CD4-positive, alpha-beta memory T cell (primary cell): Measurements from ENCODE around the gene TCEANC. TPM values are rescaled to one million over a fixed set of nuclear protein-coding genes. Genes with fewer than 3 reads are reported as not detected.

Experiments
- CTCF ChIA-PET: fragments of 350-600 bp; sonication (Branson Sonifier 250); formaldehyde crosslinking; loops from one replicate; lab custom pipeline; 2021; ENCODE audit warnings: inconsistent platforms; ENCODE audit not compliant: partially characterized antibody; lab: Charles Lee
- POLR2A ChIA-PET: fragments of 350-600 bp; sonication (Branson Sonifier 250); formaldehyde crosslinking; loops from one replicate; lab custom pipeline; 2021; ENCODE audit not compliant: partially characterized antibody; lab: Charles Lee
- DNase-seq, 5 donors: peaks; one replicate each; pipeline versions ENCODE4 v3.0.0 to v3.0.0-alpha.2; 2020 to 2022; ENCODE audit warnings: mixed read lengths in 1 of 5
- H3K27ac ChIP-seq: one replicate; pipeline ENCODE4 v1.7.0; 2013; ENCODE audit warnings: low read depth, low read length
- H3K27me3 ChIP-seq: 2 replicates; pipeline ENCODE4 v1.7.0; 2013; ENCODE audit warnings: mild to moderate bottlenecking, low read length, moderate library complexity; ENCODE audit not compliant: insufficient read depth
- H3K36me3 ChIP-seq: 2 replicates; pipeline ENCODE4 v1.7.0; 2013; ENCODE audit warnings: mild to moderate bottlenecking, low read length, moderate library complexity; ENCODE audit not compliant: insufficient read depth
- H3K4me1 ChIP-seq: 2 replicates; pipeline ENCODE4 v1.7.0; 2013; ENCODE audit warnings: mild to moderate bottlenecking, low read length, moderate library complexity; ENCODE audit not compliant: insufficient read depth
- H3K4me3 ChIP-seq, 2 donors: one replicate each; pipeline ENCODE4 v1.7.0; 2013; ENCODE audit warnings: low read length in 2 of 2, mild to moderate bottlenecking in 1 of 2
- H3K9me3 ChIP-seq, 2 donors: one replicate each; pipeline ENCODE4 v1.7.0; 2013; ENCODE audit warnings: low read length in 2 of 2, control low read depth in 1 of 2; ENCODE audit not compliant: control insufficient read depth in 1 of 2
- H3K27ac Mint-ChIP-seq, 7 donors: one replicate each; pipeline ENCODE4 v1.8.0; 2020 to 2021; ENCODE audit warnings: mixed read lengths in 7 of 7, mild to moderate bottlenecking in 6 of 7, inconsistent platforms in 3 of 7, moderate library complexity in 3 of 7
- H3K27me3 Mint-ChIP-seq, 2 donors: one replicate each; pipeline ENCODE4 v1.8.0; 2020 to 2021; ENCODE audit warnings: mixed read lengths in 2 of 2
- H3K36me3 Mint-ChIP-seq, 2 donors: one replicate each; pipeline ENCODE4 v1.8.0; 2020 to 2021; ENCODE audit warnings: mixed read lengths in 2 of 2, inconsistent platforms in 1 of 2, mild to moderate bottlenecking in 1 of 2
- H3K4me1 Mint-ChIP-seq, 4 donors: one replicate each; pipeline ENCODE4 v1.8.0; 2020 to 2021; ENCODE audit warnings: mixed read lengths in 4 of 4, mild to moderate bottlenecking in 1 of 4
- H3K4me3 Mint-ChIP-seq, 8 donors: one replicate each; pipeline ENCODE4 v1.8.0; 2020 to 2021; ENCODE audit warnings: mixed read lengths in 8 of 8, mild to moderate bottlenecking in 7 of 8, moderate library complexity in 6 of 8, inconsistent platforms in 3 of 8
- H3K9me3 Mint-ChIP-seq, 8 donors: one replicate each; pipeline ENCODE4 v1.8.0; 2020 to 2021; ENCODE audit warnings: mixed read lengths in 8 of 8, mild to moderate bottlenecking in 5 of 8, inconsistent platforms in 3 of 8, moderate library complexity in 1 of 8
- intact Hi-C: fragments of 100-400 bp; cut with micrococcal nuclease; formaldehyde crosslinking; loops from one replicate; pipeline ENCODE4 v1.15.1; 2023
- polyA plus RNA-seq, 2 donors: library from polyadenylated mRNA; unstranded; fragments of 300-500 nt; fragmentation: Illumina TruSeq; gene quantifications; one replicate each; pipeline ENCODE4 v1.2.3, GENCODE V29; 2021
- total RNA-seq, 2 experiments: library from RNA; stranded (reverse); gene quantifications; one replicate each; pipeline ENCODE4 v1.2.3, GENCODE V29; 2021

The TCEANC gene
- total and polyA plus RNA-seq, 4 experiments from 2014 or later, result 9.6 to 16.3 (median 12.4) TPM

- no peak for DNase-seq
These were observed 1.2 kb downstream of the TCEANC start for GRCh38 chrX:13654116-13654515.

GRCh38 chrX:13655674-13656073 lies 2.7 kb downstream of the TCEANC start:
- DNase-seq, result no peak
- ChIA-PET POLR2A (interaction anchor here (1.3 kb wide), 1 partner anchor 79 kb away, joined by 4 read pairs; the partner anchor contains the start of genes OFD1 and TRAPPC2), CTCF (interaction anchor here (1.1 kb wide), 1 partner anchor 90 kb away, joined by 3 read pairs; no protein-coding TSS in a partner anchor)
- H3K4me1 Mint-ChIP-seq, result peaks cover 18 to 41% (median 26%) of the 10 kb centered on the region in 4 donors
- Histone ChIP-seq H3K36me3 (peaks cover 15% of the 10 kb centered on the region), H3K9me3 (no peaks in the 10 kb centered on the region), H3K27me3 (no peaks in the 10 kb centered on the region), H3K4me1 (peaks cover 26% of the 10 kb centered on the region), H3K4me3 (no peak overlapping the region), H3K27ac (no peak overlapping the region)
- no peaks in the 10 kb centered on the region for H3K27me3 Mint-ChIP-seq
- peak overlapping the region in 3 of 7 donors; percentile 7 to 78 (median 37) for H3K27ac Mint-ChIP-seq
- intact Hi-C loops, result no loop called here
- no peak overlapping the region for H3K4me3 Mint-ChIP-seq
- H3K9me3 Mint-ChIP-seq, result no peaks in the 10 kb centered on the region
- peaks cover 19 to 26% of the 10 kb centered on the region in 2 donors for H3K36me3 Mint-ChIP-seq

More at GRCh38 chrX:13654116-13654515, 1.2 kb downstream of the TCEANC start:
- intact Hi-C loops, result loop anchor here (5.0 kb wide), 1 partner anchor 562 kb away; no protein-coding TSS in a partner anchor
- no peaks in the 10 kb centered on the region for H3K9me3 Mint-ChIP-seq
- H3K4me1 Mint-ChIP-seq, result peaks cover 17 to 40% (median 25%) of the 10 kb centered on the region in 4 donors
- H3K4me3 Mint-ChIP-seq, result peak overlapping the region in 6 of 8 donors; percentile 5 to 95 (median 41)
- POLR2A ChIA-PET, result interaction anchor here (1.1 to 2.6 kb wide), 7 partner anchors 8 to 376 kb away, joined by 4 to 20 read pairs (median 9); partner anchors contain the start of genes GEMIN8, OFD1, RAB9A and TRAPPC2
- H3K36me3 Mint-ChIP-seq, result peaks cover 12 to 19% of the 10 kb centered on the region in 2 donors
- peaks cover 25% of the 10 kb centered on the region for H3K4me1 ChIP-seq
- no peaks in the 10 kb centered on the region for H3K27me3 ChIP-seq
- peak overlapping the region in 6 of 7 donors; percentile 70 to 99 (median 79) for H3K27ac Mint-ChIP-seq
- CTCF ChIA-PET, result interaction anchor here (1.2 to 1.6 kb wide), 2 partner anchors 9 to 378 kb away, joined by 3 to 7 read pairs; no protein-coding TSS in a partner anchor
- peak overlapping the region; percentile 94 for H3K27ac ChIP-seq
- peaks cover 15% of the 10 kb centered on the region for H3K36me3 ChIP-seq
- H3K27me3 Mint-ChIP-seq, result no peaks in the 10 kb centered on the region
- peak overlapping the region; percentile 28 to 75 for H3K4me3 ChIP-seq
- no peaks in the 10 kb centered on the region for H3K9me3 ChIP-seq

GRCh38 chrX:13658602-13659001 lies 5.7 kb downstream of the TCEANC start:
- H3K4me1 Mint-ChIP-seq, result peaks cover 19 to 26% (median 22%) of the 10 kb centered on the region in 4 donors

GRCh38 chrX:13659063-13659462 lies 6.1 kb downstream of the TCEANC start:
- Mint-ChIP-seq H3K4me1 (peaks cover 19 to 26% (median 22%) of the 10 kb centered on the region in 4 donors), H3K27me3 (no peaks in the 10 kb centered on the region), H3K9me3 (no peaks in the 10 kb centered on the region), H3K4me3 (peak overlapping the region in 1 of 8 donors; percentile 59), H3K36me3 (peaks cover 38 to 50% of the 10 kb centered on the region in 2 donors), H3K27ac (peak overlapping the region; percentile 1 to 85 (median 74))
- H3K4me3 ChIP-seq, result no peak overlapping the region
- no peaks in the 10 kb centered on the region for H3K27me3 ChIP-seq
- intact Hi-C loops, result loop anchor here (2.0 kb wide), 1 partner anchor 32 kb away; no protein-coding TSS in a partner anchor
- no peak overlapping the region for H3K27ac ChIP-seq
- peaks cover 23% of the 10 kb centered on the region for H3K4me1 ChIP-seq
- DNase-seq, result no peak
- no peaks in the 10 kb centered on the region for H3K9me3 ChIP-seq
- ChIA-PET POLR2A (interaction anchor here (1.0 to 1.5 kb wide), 2 partner anchors 76 to 370 kb away, joined by 9 read pairs; partner anchors contain the start of genes GEMIN8, OFD1 and TRAPPC2), CTCF (interaction anchor here (0.7 to 1.8 kb wide), 7 partner anchors 10 to 93 kb away, joined by 3 to 10 read pairs (median 4); partner anchors contain the start of genes OFD1 and TRAPPC2)
- peaks cover 15% of the 10 kb centered on the region for H3K36me3 ChIP-seq

More at GRCh38 chrX:13658602-13659001, 5.7 kb downstream of the TCEANC start:
- Histone ChIP-seq H3K27me3 (no peaks in the 10 kb centered on the region), H3K4me3 (no peak overlapping the region), H3K9me3 (no peaks in the 10 kb centered on the region), H3K27ac (no peak overlapping the region), H3K36me3 (peaks cover 15% of the 10 kb centered on the region), H3K4me1 (peaks cover 27% of the 10 kb centered on the region)
- Mint-ChIP-seq H3K4me3 (peak overlapping the region in 3 of 8 donors; percentile 0 to 59 (median 5)), H3K27me3 (no peaks in the 10 kb centered on the region), H3K36me3 (peaks cover 37 to 45% of the 10 kb centered on the region in 2 donors), H3K27ac (peak overlapping the region; percentile 56 to 85 (median 76)), H3K9me3 (no peaks in the 10 kb centered on the region)
- POLR2A ChIA-PET, result interaction anchor here (1.0 to 1.5 kb wide), 2 partner anchors 76 to 371 kb away, joined by 9 read pairs; partner anchors contain the start of genes GEMIN8, OFD1 and TRAPPC2
- intact Hi-C loops, result loop anchor here (1.0 to 2.0 kb wide), 3 partner anchors 32 to 374 kb away; no protein-coding TSS in a partner anchor
- DNase-seq, result peak in 4 of 5 donors; percentile 59 to 69 (median 64)
- CTCF ChIA-PET, result interaction anchor here (1.1 to 1.6 kb wide), 4 partner anchors 11 to 93 kb away, joined by 3 to 4 read pairs (median 4); no protein-coding TSS in a partner anchor

- no peaks in the 10 kb centered on the region for H3K9me3 ChIP-seq
- no peak for DNase-seq
- Mint-ChIP-seq H3K36me3 (peaks cover 39 to 56% of the 10 kb centered on the region in 2 donors), H3K27me3 (no peaks in the 10 kb centered on the region), H3K27ac (peak overlapping the region; percentile 60 to 84 (median 72)), H3K4me1 (peaks cover 9 to 15% (median 12%) of the 10 kb centered on the region in 4 donors), H3K4me3 (peak overlapping the region in 7 of 8 donors; percentile 22 to 69 (median 60)), H3K9me3 (no peaks in the 10 kb centered on the region)
- peak overlapping the region in 1 of 2 donors; percentile 24 for H3K4me3 ChIP-seq
- CTCF ChIA-PET, result interaction anchor here (0.6 to 3.1 kb wide), 9 partner anchors 8 to 546 kb away, joined by 3 to 8 read pairs (median 4); partner anchors contain the start of gene TCEANC
- H3K27ac ChIP-seq, result peak overlapping the region; percentile 47
- intact Hi-C loops, result no loop called here
- POLR2A ChIA-PET, result interaction anchor here (0.8 to 2.3 kb wide), 9 partner anchors 8 to 368 kb away, joined by 3 to 14 read pairs (median 4); partner anchors contain the start of genes GEMIN8, OFD1, RAB9A and TCEANC
- peaks cover 12% of the 10 kb centered on the region for H3K4me1 ChIP-seq
- no peaks in the 10 kb centered on the region for H3K36me3 ChIP-seq
- H3K27me3 ChIP-seq, result no peaks in the 10 kb centered on the region
These were observed 8.9 kb downstream of the TCEANC start for GRCh38 chrX:13661735-13662288.

GRCh38 chrX:13662355-13662791 lies 9.4 kb downstream of the TCEANC start:
- intact Hi-C loops, result no loop called here

More at GRCh38 chrX:13662355-13662791, 9.4 kb downstream of the TCEANC start:
- peaks cover 12% of the 10 kb centered on the region for H3K4me1 ChIP-seq
- CTCF ChIA-PET, result interaction anchor here (0.6 to 3.1 kb wide), 9 partner anchors 9 to 547 kb away, joined by 3 to 8 read pairs (median 4); partner anchors contain the start of gene TCEANC
- DNase-seq, result no peak
- peak overlapping the region in 1 of 2 donors; percentile 24 for H3K4me3 ChIP-seq
- Mint-ChIP-seq H3K9me3 (no peaks in the 10 kb centered on the region), H3K27ac (peak overlapping the region; percentile 26 to 84 (median 67)), H3K4me1 (peaks cover 9 to 15% (median 12%) of the 10 kb centered on the region in 4 donors), H3K4me3 (peak overlapping the region; percentile 18 to 69 (median 60)), H3K27me3 (no peaks in the 10 kb centered on the region), H3K36me3 (peaks cover 38 to 55% of the 10 kb centered on the region in 2 donors)
- H3K27ac ChIP-seq, result peak overlapping the region; percentile 47
- no peaks in the 10 kb centered on the region for H3K27me3 ChIP-seq
- no peaks in the 10 kb centered on the region for H3K36me3 ChIP-seq
- POLR2A ChIA-PET, result interaction anchor here (0.5 to 2.3 kb wide), 10 partner anchors 9 to 367 kb away, joined by 3 to 14 read pairs (median 4); partner anchors contain the start of genes GEMIN8, OFD1, RAB9A and TCEANC
- no peaks in the 10 kb centered on the region for H3K9me3 ChIP-seq
